WERI-Rb-1 (cell line): ENCODE data around the gene ZRANB1.

ENCODE experiments used
- DNase-seq: peaks from one replicate; pipeline ENCODE4 v3.0.0-alpha.2; 2020
- H3K27ac ChIP-seq: fragments of 250-450 bp; sonication (Bioruptor Pico); 2 replicates; pipeline ENCODE4 v1.5.1; 2020; ENCODE audit warnings: mild to moderate bottlenecking, moderate library complexity
- H3K27me3 ChIP-seq: fragments of 250-450 bp; sonication (Bioruptor Pico); 2 replicates; pipeline ENCODE4 v1.5.1; 2021; ENCODE audit warnings: mild to moderate bottlenecking, low read depth, moderate library complexity; ENCODE audit not compliant: insufficient read depth, severe bottlenecking
- H3K36me3 ChIP-seq: fragments of 250-450 bp; sonication (Bioruptor Pico); 2 replicates; pipeline ENCODE4 v1.5.1; 2020; ENCODE audit warnings: mild to moderate bottlenecking, moderate library complexity
- H3K4me3 ChIP-seq: 2 replicates; pipeline ENCODE4 v1.5.1; 2011; ENCODE audit warnings: low read depth, mild to moderate bottlenecking, control low read depth, low read length
- H3K9me3 ChIP-seq: fragments of 250-450 bp; sonication (Bioruptor Pico); 2 replicates; pipeline ENCODE4 v1.5.1; 2021; ENCODE audit warnings: mild to moderate bottlenecking, moderate library complexity; ENCODE audit not compliant: severe bottlenecking
- TF ChIP-seq, protein P1 (sequence below): IDR thresholded peaks from 2 replicates; pipeline ENCODE4 v1.5.1; 2011; ENCODE audit warnings: low read depth, mild to moderate bottlenecking, control low read depth, inconsistent platforms, low read length

Gene ZRANB1

DNA sequence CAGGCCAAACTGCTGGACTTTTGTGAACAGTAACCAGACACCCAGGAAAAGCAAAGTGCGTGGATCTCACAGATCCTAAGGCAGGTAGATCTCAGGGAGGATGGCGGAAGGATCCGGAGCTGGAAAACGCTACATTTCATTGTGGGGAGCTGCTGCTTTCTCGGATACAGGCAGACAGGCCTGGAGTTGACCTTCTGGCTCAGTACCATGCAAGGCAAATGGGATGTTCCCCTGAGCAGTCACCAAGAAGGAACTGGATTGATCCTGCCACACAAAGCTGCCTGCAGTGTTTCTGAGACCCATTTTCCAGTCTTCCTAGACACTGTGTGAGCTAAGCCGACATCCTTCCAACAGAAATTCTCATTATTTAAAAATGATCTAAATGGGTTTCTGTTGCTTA, 65.5 kb downstream of the ZRANB1 start:
- H3K4me3 ChIP-seq = no peak overlapping the region
- TF ChIP-seq, protein P1, sequence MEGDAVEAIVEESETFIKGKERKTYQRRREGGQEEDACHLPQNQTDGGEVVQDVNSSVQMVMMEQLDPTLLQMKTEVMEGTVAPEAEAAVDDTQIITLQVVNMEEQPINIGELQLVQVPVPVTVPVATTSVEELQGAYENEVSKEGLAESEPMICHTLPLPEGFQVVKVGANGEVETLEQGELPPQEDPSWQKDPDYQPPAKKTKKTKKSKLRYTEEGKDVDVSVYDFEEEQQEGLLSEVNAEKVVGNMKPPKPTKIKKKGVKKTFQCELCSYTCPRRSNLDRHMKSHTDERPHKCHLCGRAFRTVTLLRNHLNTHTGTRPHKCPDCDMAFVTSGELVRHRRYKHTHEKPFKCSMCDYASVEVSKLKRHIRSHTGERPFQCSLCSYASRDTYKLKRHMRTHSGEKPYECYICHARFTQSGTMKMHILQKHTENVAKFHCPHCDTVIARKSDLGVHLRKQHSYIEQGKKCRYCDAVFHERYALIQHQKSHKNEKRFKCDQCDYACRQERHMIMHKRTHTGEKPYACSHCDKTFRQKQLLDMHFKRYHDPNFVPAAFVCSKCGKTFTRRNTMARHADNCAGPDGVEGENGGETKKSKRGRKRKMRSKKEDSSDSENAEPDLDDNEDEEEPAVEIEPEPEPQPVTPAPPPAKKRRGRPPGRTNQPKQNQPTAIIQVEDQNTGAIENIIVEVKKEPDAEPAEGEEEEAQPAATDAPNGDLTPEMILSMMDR = no peak
- H3K9me3 ChIP-seq = no peaks in the 10 kb centered on the region
- H3K27ac ChIP-seq = no peak overlapping the region
- H3K36me3 ChIP-seq = peaks cover 28% of the 10 kb centered on the region
- no peak for DNase-seq
- no peaks in the 10 kb centered on the region for H3K27me3 ChIP-seq

DNA sequence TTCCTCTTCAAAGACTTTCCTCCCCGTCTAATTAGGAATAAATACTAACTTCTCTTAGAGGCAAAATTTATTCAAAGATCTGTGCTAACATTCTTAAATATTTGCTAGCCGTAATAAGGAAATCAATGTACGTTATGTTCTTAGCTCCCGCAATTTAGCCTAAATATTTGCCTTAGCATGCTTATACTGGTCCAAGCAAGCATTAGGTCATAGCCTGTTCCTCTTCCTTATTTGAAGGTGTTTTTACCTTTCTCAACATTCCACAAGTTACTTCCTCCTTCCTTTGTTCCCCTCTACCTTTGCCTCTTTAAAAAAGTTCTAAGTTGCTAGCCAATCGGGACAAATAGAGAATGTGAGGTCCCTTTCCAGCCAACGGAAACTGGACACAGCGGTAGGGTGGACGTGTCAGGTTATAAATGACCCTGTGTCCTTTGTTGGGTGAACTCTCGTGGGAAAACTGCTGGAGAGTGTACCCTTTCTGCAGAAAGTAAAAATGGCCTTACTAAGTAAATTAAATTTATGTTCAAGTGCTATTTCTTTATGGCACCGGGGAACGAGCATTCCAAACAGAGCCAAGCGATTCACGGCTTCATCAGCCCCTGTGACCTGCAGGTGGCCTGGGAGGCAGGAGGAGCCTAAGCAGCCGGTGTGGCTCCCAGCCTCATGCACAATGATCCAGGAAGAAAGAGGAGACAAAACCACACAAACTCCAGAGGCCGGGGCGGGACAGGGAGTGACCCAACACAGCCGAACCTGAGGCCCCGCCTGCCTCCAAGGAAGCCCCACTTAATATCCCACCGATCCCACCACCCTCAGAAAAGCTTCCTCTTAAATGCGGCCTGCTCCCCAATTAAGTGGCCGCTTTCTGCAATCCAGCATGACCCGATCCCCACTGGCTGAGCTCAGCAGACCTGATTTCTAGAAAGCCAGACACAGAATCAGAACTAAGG, 67.0 kb downstream of the ZRANB1 start:
- TF ChIP-seq, protein P1 = no peak
- DNase-seq = no peak

DNA sequence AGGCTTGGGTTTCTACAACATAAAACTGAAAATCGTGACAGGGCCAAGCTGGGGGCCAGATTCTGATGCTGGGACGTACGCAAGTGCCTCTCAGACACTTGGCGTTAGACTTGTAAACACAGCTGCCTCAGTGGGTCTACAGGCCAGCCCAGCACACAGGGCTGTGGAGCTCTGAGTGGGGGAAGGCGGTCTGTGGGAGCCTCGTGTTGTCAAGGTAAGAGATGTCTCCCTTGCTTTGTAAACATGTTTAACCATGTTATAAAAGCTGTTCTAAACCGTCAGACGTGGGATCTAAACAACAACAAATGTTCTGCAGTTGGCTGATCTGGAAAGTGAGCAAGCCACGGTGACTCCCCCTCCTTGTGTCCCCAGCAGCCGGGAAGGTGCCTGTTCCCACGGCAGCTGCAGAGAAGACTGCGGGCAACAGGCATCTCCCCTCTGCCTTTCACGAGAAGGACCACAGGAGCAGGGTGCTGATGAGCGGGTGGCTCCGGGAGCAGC, 67.8 kb downstream of the ZRANB1 start:
- TF ChIP-seq, protein P1 = no peak
- Histone ChIP-seq H3K9me3 (no peaks in the 10 kb centered on the region), H3K27me3 (no peaks in the 10 kb centered on the region), H3K27ac (no peak overlapping the region), H3K36me3 (peaks cover 40% of the 10 kb centered on the region), H3K4me3 (no peak overlapping the region)
- DNase-seq = no peak

More for the DNA sequence above, 67.0 kb downstream of the ZRANB1 start:
- H3K4me3 ChIP-seq = no peak overlapping the region
- peaks cover 36% of the 10 kb centered on the region for H3K36me3 ChIP-seq
- H3K27me3 ChIP-seq = no peaks in the 10 kb centered on the region
- H3K9me3 ChIP-seq = no peaks in the 10 kb centered on the region
- H3K27ac ChIP-seq = no peak overlapping the region

DNA sequence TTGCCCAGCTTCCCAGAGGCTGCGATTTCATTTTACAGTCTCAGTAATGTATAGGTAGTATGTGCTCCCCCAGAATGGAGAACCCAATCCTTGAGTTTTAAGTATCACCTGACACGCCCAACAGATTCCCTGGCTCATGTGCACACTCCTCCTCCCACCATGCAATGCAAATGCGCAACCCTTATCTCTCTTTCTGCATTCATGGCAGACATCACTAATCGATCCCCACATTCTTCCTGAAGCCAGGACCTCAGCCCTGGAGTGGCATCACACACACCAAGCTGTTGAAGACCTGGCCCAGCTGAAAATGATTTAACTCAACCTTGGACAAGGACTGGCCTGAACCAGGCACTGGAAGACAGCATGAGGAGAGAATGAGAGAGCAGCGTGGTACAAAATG, 68.4 kb downstream of the ZRANB1 start:
- DNase-seq = no peak
- no peak overlapping the region for H3K4me3 ChIP-seq
- peaks cover 42% of the 10 kb centered on the region for H3K36me3 ChIP-seq
- TF ChIP-seq, protein P1 = no peak
- H3K9me3 ChIP-seq = no peaks in the 10 kb centered on the region
- H3K27me3 ChIP-seq = no peaks in the 10 kb centered on the region
- no peak overlapping the region for H3K27ac ChIP-seq

DNA sequence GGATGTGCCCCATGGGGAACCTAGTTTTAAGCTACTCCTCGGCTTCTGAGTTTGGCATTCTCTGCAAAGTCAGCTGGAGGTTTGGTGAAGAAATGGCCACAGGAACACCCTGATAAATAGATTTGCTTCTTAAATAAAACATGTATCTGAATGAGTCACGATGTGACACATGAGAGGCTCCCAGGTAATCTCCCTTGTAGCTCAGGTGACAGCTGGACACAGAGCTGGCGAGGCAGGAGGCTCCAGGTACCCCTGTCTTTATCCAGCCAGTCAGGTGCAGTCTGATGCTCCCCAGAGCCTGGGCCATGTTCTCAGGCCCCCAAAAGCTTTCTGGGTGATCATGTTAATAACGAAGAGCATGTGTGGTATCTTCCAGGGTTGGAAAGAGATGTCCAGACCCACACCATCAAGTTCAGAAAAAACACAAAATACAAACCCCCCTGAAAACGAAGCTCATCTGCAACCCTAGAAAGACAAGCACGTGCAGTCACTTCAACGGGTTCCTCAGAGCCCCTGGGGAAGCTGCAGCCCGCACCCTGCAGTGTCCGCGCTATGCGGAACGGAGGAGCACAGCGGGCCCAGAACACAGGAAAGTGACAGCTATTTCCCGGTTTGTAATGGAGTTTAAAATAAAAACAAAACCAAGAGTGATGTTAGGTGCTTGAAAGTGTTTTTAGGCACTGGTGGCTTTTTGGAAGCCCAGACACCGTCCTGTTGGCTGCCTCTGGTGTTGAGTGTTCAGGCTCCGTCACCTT, 69.4 kb downstream of the ZRANB1 start:
- H3K36me3 ChIP-seq = peaks cover 45% of the 10 kb centered on the region
- no peaks in the 10 kb centered on the region for H3K9me3 ChIP-seq
- H3K27ac ChIP-seq = no peak overlapping the region
- no peak overlapping the region for H3K4me3 ChIP-seq
- DNase-seq = no peak
- TF ChIP-seq, protein P1 = no peak
- H3K27me3 ChIP-seq = no peaks in the 10 kb centered on the region
